MV-4-11 (cell line): ENCODE measurements around the gene ACADVL.

ENCODE experiments used
- DNase-seq: peaks from one replicate; lab custom pipeline; 2025; lab: John Stamatoyannopoulos, UW

The ACADVL gene

GRCh38 chr17:7191571-7192270 is 28.0 kb upstream of the ACADVL start:
- no peak for DNase-seq

GRCh38 chr17:7192271-7192937 is 27.3 kb upstream of the ACADVL start:
- no peak for DNase-seq

GRCh38 chr17:7195971-7196370 is 23.8 kb upstream of the ACADVL start:
- no peak for DNase-seq

GRCh38 chr17:7196651-7197401 is 22.9 kb upstream of the ACADVL start:
- DNase-seq: no peak

GRCh38 chr17:7203391-7203790 is 16.3 kb upstream of the ACADVL start:
- no peak for DNase-seq

- no peak for DNase-seq
Measured at GRCh38 chr17:7204336-7204735, 15.4 kb upstream of the ACADVL start.

- peak; percentile 63 for DNase-seq
Measured at GRCh38 chr17:7204828-7205461, 14.8 kb upstream of the ACADVL start.

GRCh38 chr17:7205561-7205960 is 14.2 kb upstream of the ACADVL start:
- DNase-seq: no peak

- DNase-seq: no peak
Measured at GRCh38 chr17:7207120-7208001, 12.4 kb upstream of the ACADVL start.

GRCh38 chr17:7208027-7208571 is 11.6 kb upstream of the ACADVL start:
- DNase-seq: no peak

GRCh38 chr17:7208754-7209460 is 10.8 kb upstream of the ACADVL start:
- DNase-seq: no peak

GRCh38 chr17:7211491-7212273 is 8.1 kb upstream of the ACADVL start:
- DNase-seq: no peak

- peak; percentile 66 for DNase-seq
Measured at GRCh38 chr17:7213895-7214299, 5.8 kb upstream of the ACADVL start.

GRCh38 chr17:7214300-7215135 is 5.2 kb upstream of the ACADVL start:
- peak; percentile 95 for DNase-seq

GRCh38 chr17:7215136-7215638 is 4.6 kb upstream of the ACADVL start:
- DNase-seq: no peak

GRCh38 chr17:7215652-7216180 is 4.0 kb upstream of the ACADVL start:
- DNase-seq: no peak

- no peak for DNase-seq
Measured at GRCh38 chr17:7216242-7217112, 3.3 kb upstream of the ACADVL start.
